Tibial artery (tissue), 4 donors: Measurements from ENCODE around the gene IWS1.

Experiments
- DNase-seq, 2 donors: peaks; one replicate each; pipeline ENCODE4 v3.0.0-alpha.2; 2019
- H3K27ac ChIP-seq, 2 donors: fragments of 200-600 bp; sonication (generic) in 1 of 2; 1 replicate in 1 of 2; 2 replicates in 1 of 2; pipeline ENCODE4 v1.5.1; 2018 to 2019; ENCODE audit warnings: mild to moderate bottlenecking in 1 of 2
- H3K27me3 ChIP-seq, 2 donors: fragments of 200-600 bp; sonication (generic) in 1 of 2; one replicate each; pipeline versions ENCODE4 v1.5.1 to v1.6.0; 2016 to 2019
- H3K36me3 ChIP-seq, 3 donors: fragments of 200-600 bp; sonication (generic) in 2 of 3; one replicate each; pipeline ENCODE4 v1.5.1; 2016 to 2019; ENCODE audit warnings: mild to moderate bottlenecking in 2 of 3
- H3K4me1 ChIP-seq, 4 donors: fragments of 200-600 bp; sonication (generic) in 2 of 4; 1 replicate in 3 of 4; 2 replicates in 1 of 4; pipeline ENCODE4 v1.5.1; 2016 to 2019
- H3K4me3 ChIP-seq, 2 donors: fragments of 200-600 bp; sonication (generic) in 1 of 2; 1 replicate in 1 of 2; 2 replicates in 1 of 2; pipeline ENCODE4 v1.5.1; 2018 to 2019; ENCODE audit warnings: mild to moderate bottlenecking in 2 of 2
- H3K9me3 ChIP-seq, 3 donors: fragments of 200-600 bp; sonication (generic) in 1 of 3; one replicate each; pipeline ENCODE4 v1.5.1; 2016 to 2019
- CTCF ChIP-seq, 2 experiments: fragments of 200-600 bp in 1 of 2; fragments of 450-650 bp in 1 of 2; IDR thresholded peaks; one replicate each; pipeline ENCODE4 v1.5.1; 2017 to 2019; ENCODE audit warnings: antibody characterized with exemption in 2 of 2, mild to moderate bottlenecking in 1 of 2, moderate library complexity in 1 of 2
- intact Hi-C: fragments of 100-400 bp; cut with DNase I; formaldehyde crosslinking; loops from one replicate; pipeline ENCODE4 v1.15.0; 2023; ENCODE audit warnings: low total_unique reads

The IWS1 gene

DNA sequence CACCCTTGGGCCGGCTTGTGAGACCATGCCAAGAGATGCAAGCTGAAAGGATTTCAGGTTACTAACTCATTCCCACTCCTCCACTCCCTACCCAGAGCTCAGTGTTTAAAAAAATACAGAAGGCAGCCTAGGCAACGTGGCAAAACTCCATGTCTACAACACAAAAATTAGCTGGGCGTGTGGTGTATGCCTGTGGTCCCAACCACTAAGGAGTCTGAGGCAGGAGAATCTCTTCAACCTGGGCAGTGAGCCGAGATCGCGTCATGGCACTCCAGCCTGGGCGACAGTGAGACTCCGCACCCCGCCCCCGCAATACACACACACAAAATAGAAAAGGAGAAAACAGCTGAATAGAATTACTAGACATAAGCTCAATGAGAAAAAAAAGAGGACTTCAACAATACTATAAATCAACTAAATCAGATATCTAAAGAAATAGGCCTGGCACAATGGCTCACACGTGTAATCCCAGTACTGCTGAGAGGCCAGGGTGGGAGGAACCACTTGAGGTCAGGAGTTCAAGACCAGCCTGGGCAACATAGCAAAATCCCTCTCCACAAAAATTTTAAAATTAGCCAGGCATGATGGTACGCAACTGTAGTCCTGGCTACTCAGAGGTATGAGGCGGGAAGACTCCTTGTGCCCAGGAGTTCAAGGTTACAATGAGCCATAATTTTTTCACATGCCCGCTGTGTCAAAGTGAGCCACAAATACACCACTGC, 10.1 kb downstream of the IWS1 start:
- no peaks in the 10 kb centered on the region for H3K9me3 ChIP-seq
- H3K27me3 ChIP-seq, result no peaks in the 10 kb centered on the region
- intact Hi-C loops, result no loop called here
- peaks cover 9 to 18% (median 16%) of the 10 kb centered on the region in 3 donors for H3K36me3 ChIP-seq
- peaks cover 0 to 34% (median 12%) of the 10 kb centered on the region in 4 donors for H3K4me1 ChIP-seq
- H3K4me3 ChIP-seq, result no peak overlapping the region
- peak; percentile 76 to 88 for DNase-seq
- peak overlapping the region; percentile 54 to 57 for H3K27ac ChIP-seq
- TF ChIP-seq CTCF (IDR thresholded peaks at IDR 0.05), result no peak

- peaks cover 0 to 34% (median 12%) of the 10 kb centered on the region in 4 donors for H3K4me1 ChIP-seq
- no peak overlapping the region for H3K4me3 ChIP-seq
- H3K36me3 ChIP-seq, result peaks cover 9 to 16% (median 13%) of the 10 kb centered on the region in 3 donors
- H3K27me3 ChIP-seq, result no peaks in the 10 kb centered on the region
- H3K27ac ChIP-seq, result peak overlapping the region; percentile 28 to 57
- no peak for TF ChIP-seq CTCF (IDR thresholded peaks at IDR 0.05)
- intact Hi-C loops, result no loop called here
- no peaks in the 10 kb centered on the region for H3K9me3 ChIP-seq
- DNase-seq, result no peak
Observed at GRCh38 chr2:127515383-127515915, 10.8 kb downstream of the IWS1 start.

DNA sequence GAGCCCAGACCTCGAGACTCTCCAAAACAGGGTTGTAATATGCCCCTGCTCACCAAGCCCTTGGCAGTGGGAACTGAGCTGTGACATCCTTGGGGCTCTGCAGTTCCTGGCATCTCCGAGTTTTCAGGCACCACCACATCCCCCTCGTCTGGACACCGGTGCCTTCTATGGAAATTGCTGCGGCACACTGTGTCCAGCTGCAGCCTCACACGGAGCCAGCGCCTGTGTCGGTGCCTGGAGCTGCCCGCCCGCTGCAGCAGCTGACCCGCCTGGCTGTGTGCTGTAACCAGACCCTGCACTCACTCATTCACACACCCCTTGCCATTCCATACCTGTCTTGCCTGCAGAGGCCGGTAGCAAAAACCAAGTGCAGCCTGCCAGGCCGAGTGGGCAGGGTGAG, 11.8 kb downstream of the IWS1 start:
- H3K4me1 ChIP-seq, result peaks cover 0 to 36% (median 15%) of the 10 kb centered on the region in 4 donors
- no peak overlapping the region for H3K4me3 ChIP-seq
- TF ChIP-seq CTCF (IDR thresholded peaks at IDR 0.05), result no peak
- H3K9me3 ChIP-seq, result no peaks in the 10 kb centered on the region
- no peaks in the 10 kb centered on the region for H3K27me3 ChIP-seq
- no peak for DNase-seq
- peaks cover 9 to 16% (median 13%) of the 10 kb centered on the region in 3 donors for H3K36me3 ChIP-seq
- intact Hi-C loops, result no loop called here
- no peak overlapping the region for H3K27ac ChIP-seq

GRCh38 chr2:127514076-127514475, 12.2 kb downstream of the IWS1 start:
- no peak for TF ChIP-seq CTCF (IDR thresholded peaks at IDR 0.05)
- DNase-seq, result no peak
- H3K9me3 ChIP-seq, result no peaks in the 10 kb centered on the region
- H3K27ac ChIP-seq, result no peak overlapping the region
- H3K36me3 ChIP-seq, result peaks cover 9 to 16% (median 13%) of the 10 kb centered on the region in 3 donors
- H3K27me3 ChIP-seq, result no peaks in the 10 kb centered on the region
- intact Hi-C loops, result no loop called here
- peaks cover 0 to 40% (median 18%) of the 10 kb centered on the region in 4 donors for H3K4me1 ChIP-seq
- no peak overlapping the region for H3K4me3 ChIP-seq

GRCh38 chr2:127512362-127512761, 13.9 kb downstream of the IWS1 start:
- H3K4me1 ChIP-seq, result peaks cover 0 to 54% (median 28%) of the 10 kb centered on the region in 4 donors
- no peak overlapping the region for H3K27ac ChIP-seq
- no peak overlapping the region for H3K4me3 ChIP-seq
- H3K27me3 ChIP-seq, result no peaks in the 10 kb centered on the region
- no peaks in the 10 kb centered on the region for H3K9me3 ChIP-seq
- intact Hi-C loops, result no loop called here
- no peak for TF ChIP-seq CTCF (IDR thresholded peaks at IDR 0.05)
- no peak for DNase-seq
- H3K36me3 ChIP-seq, result peaks cover 0 to 15% (median 9%) of the 10 kb centered on the region in 3 donors
